Esophagus muscularis mucosa (tissue), 4 donors: ENCODE data around the gene FAM227B. TPM values are rescaled to one million over a fixed set of nuclear protein-coding genes. Genes with fewer than 3 reads are reported as not detected.

Source experiments
- DNase-seq: peaks from one replicate; pipeline ENCODE4 v3.0.0-alpha.2; 2017; ENCODE audit errors: extremely low spot score
- H3K27ac ChIP-seq, 4 donors: fragments of 200-600 bp; sonication (generic); replicated peaks in 1 of 4; 1 replicate in 3 of 4; 2 replicates in 1 of 4; pipeline ENCODE4 v1.5.1; 2016 to 2019; ENCODE audit warnings: mild to moderate bottlenecking in 1 of 4
- H3K27me3 ChIP-seq, 4 donors: fragments of 200-600 bp; sonication (generic); one replicate each; pipeline versions ENCODE4 v1.5.1 to v1.6.0; 2016 to 2019
- H3K36me3 ChIP-seq, 4 donors: fragments of 200-600 bp; sonication (generic); one replicate each; pipeline ENCODE4 v1.5.1; 2016 to 2019
- H3K4me1 ChIP-seq, 4 donors: fragments of 200-600 bp; sonication (generic); one replicate each; pipeline ENCODE4 v1.5.1; 2016 to 2019
- H3K4me3 ChIP-seq, 4 donors: fragments of 200-600 bp; sonication (generic); 1 replicate in 2 of 4; 2 replicates in 2 of 4; pipeline ENCODE4 v1.5.1; 2016 to 2019; ENCODE audit warnings: mild to moderate bottlenecking in 4 of 4, moderate library complexity in 1 of 4
- H3K9me3 ChIP-seq, 4 donors: fragments of 200-600 bp; sonication (generic); 1 replicate in 3 of 4; 2 replicates in 1 of 4; pipeline ENCODE4 v1.5.1; 2016 to 2019
- EP300 ChIP-seq: sonication (generic); formaldehyde crosslinking; IDR thresholded peaks from one replicate; pipeline ENCODE4 v1.6.1; 2017; ENCODE audit warnings: antibody characterized with exemption
- POLR2A ChIP-seq: fragments of 450-650 bp; IDR thresholded peaks from one replicate; pipeline ENCODE4 v1.6.1; 2017; ENCODE audit warnings: antibody characterized with exemption, moderate library complexity, mild to moderate bottlenecking, low read depth
- POLR2AphosphoS5 ChIP-seq, 2 donors: sonication (generic); formaldehyde crosslinking; IDR thresholded peaks; one replicate each; pipeline ENCODE4 v1.6.1; 2017; ENCODE audit warnings: antibody characterized with exemption in 2 of 2
- WGBS: methylation state at CpG from one replicate; pipeline ENCODE4 v1.1.5; 2018; 5-methylcytosine and 5-hydroxymethylcytosine counted together
- intact Hi-C: fragments of 100-400 bp; cut with DNase I; formaldehyde crosslinking; loops from one replicate; pipeline ENCODE4 v1.15.1; 2023
- total RNA-seq, 4 donors: library from RNA; depleted of rRNA; stranded (reverse); fragments of >200 nt; gene quantifications; one replicate each; pipeline versions ENCODE4 v1.1.0 to v1.2.1, GENCODE V29; 2016
- TF ChIP-seq, protein P1 (sequence below), 3 experiments: fragments of 200-600 bp in 2 of 3; fragments of 450-650 bp in 1 of 3; sonication (generic) in 2 of 3; IDR thresholded peaks; one replicate each; pipeline ENCODE4 v1.5.1; 2017 to 2019; ENCODE audit warnings: antibody characterized with exemption in 3 of 3, mild to moderate bottlenecking in 2 of 3, moderate library complexity in 1 of 3

FAM227B gene
- total RNA-seq, 4 donors from 2014 or later = 5.8 to 13.7 (median 10.3) TPM

DNA sequence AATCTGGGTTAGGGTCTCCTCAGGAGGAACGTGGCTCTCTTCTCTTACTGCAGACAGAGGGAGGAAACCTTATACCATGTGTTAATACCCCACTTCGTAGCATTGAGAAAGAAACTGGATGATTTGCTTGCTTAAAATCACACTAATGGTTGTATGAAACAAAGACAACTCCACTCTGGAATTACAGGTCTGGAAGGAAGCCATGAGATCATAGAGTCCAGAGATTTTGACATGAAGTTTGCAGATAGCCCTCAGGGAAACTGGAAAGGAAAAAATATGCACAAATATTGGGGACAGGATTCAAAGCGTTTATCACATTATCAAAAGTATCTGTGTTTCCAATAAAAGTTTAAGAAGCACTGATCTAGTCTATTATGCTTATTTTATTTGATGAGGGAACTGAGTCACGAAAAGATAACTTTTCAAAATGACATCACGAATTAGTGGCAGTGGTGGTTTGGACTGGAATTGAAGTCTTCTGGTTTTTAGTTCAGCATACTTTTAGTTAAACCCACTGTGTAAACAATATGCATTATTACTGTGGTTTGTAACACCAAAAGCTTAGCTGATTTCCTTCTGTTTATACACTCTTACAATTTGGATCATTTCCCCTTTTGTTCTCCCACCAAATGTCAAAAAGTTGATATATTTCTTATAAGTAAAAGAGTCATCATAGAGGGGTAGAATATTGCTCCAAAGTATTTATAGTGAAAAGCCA, 180.8 kb downstream of the FAM227B start:
- no peaks in the 10 kb centered on the region for H3K36me3 ChIP-seq
- peak overlapping the region; percentile 63 to 74 (median 66) for H3K27ac ChIP-seq
- no peaks in the 10 kb centered on the region for H3K9me3 ChIP-seq
- TF ChIP-seq EP300 (no peak), POLR2AphosphoS5 (IDR thresholded peaks at IDR 0.05) (no peak), POLR2A (no peak)
- TF ChIP-seq, protein P1, sequence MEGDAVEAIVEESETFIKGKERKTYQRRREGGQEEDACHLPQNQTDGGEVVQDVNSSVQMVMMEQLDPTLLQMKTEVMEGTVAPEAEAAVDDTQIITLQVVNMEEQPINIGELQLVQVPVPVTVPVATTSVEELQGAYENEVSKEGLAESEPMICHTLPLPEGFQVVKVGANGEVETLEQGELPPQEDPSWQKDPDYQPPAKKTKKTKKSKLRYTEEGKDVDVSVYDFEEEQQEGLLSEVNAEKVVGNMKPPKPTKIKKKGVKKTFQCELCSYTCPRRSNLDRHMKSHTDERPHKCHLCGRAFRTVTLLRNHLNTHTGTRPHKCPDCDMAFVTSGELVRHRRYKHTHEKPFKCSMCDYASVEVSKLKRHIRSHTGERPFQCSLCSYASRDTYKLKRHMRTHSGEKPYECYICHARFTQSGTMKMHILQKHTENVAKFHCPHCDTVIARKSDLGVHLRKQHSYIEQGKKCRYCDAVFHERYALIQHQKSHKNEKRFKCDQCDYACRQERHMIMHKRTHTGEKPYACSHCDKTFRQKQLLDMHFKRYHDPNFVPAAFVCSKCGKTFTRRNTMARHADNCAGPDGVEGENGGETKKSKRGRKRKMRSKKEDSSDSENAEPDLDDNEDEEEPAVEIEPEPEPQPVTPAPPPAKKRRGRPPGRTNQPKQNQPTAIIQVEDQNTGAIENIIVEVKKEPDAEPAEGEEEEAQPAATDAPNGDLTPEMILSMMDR (IDR thresholded peaks at IDR 0.05) = no peak
- no peak for DNase-seq
- peaks cover 29 to 79% (median 75%) of the 10 kb centered on the region in 4 donors for H3K4me1 ChIP-seq
- intact Hi-C loops = loop anchor here (5.0 kb wide), 1 partner anchor 182 kb away; the partner anchor contains the start of genes DTWD1 and FAM227B
- no peak overlapping the region for H3K4me3 ChIP-seq
- no peaks in the 10 kb centered on the region for H3K27me3 ChIP-seq
- WGBS = 39% methylated on average over 5 of the region's 5 CpGs

GRCh38 chr15:49438962-49439631, 181.5 kb downstream of the FAM227B start:
- DNase-seq = no peak
- H3K9me3 ChIP-seq = no peaks in the 10 kb centered on the region
- H3K4me1 ChIP-seq = peaks cover 29 to 80% (median 80%) of the 10 kb centered on the region in 4 donors
- H3K36me3 ChIP-seq = no peaks in the 10 kb centered on the region
- no peaks in the 10 kb centered on the region for H3K27me3 ChIP-seq
- intact Hi-C loops = loop anchor here (5.0 kb wide), 1 partner anchor 183 kb away; the partner anchor contains the start of genes DTWD1 and FAM227B
- WGBS = 31% methylated on average over 6 of the region's 6 CpGs
- TF ChIP-seq POLR2AphosphoS5 (IDR thresholded peaks at IDR 0.05) = no peak
- TF ChIP-seq, protein P1 (IDR thresholded peaks at IDR 0.05) = no peak
- no peak for TF ChIP-seq EP300
- TF ChIP-seq POLR2A = no peak
- H3K4me3 ChIP-seq = peak overlapping the region in 2 of 4 donors; percentile 1 to 35
- H3K27ac ChIP-seq = peak overlapping the region; percentile 63 to 74 (median 66)

DNA sequence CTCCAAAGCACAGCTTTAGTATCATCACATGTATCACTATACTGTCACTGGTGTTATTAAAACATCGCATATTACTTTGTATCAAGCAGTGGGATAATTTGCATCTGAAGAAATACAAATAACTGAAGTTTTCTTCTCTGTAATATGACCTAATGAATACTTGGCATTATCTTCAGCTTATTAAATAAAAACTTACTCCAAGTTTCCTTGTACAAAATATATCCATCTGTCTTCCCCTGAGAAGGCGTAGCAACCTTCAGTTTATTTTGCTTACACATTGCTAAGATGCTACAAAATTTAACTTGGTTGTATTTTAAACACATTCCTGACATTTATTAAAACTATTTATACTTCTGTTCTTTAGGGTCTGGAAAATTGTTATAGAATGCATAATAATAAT, 183.9 kb downstream of the FAM227B start:
- WGBS = 35% methylated on average over 2 of the region's 2 CpGs
- H3K27ac ChIP-seq = peak overlapping the region; percentile 56 to 68 (median 64)
- DNase-seq = no peak
- H3K4me1 ChIP-seq = peaks cover 29 to 96% (median 88%) of the 10 kb centered on the region in 4 donors
- peak overlapping the region in 2 of 4 donors; percentile 3 to 17 for H3K4me3 ChIP-seq
- H3K27me3 ChIP-seq = no peaks in the 10 kb centered on the region
- H3K36me3 ChIP-seq = no peaks in the 10 kb centered on the region
- intact Hi-C loops = loop anchor here (5.0 kb wide), 1 partner anchor 186 kb away; the partner anchor contains the start of genes DTWD1 and FAM227B
- no peaks in the 10 kb centered on the region for H3K9me3 ChIP-seq
- no peak for TF ChIP-seq POLR2A

DNA sequence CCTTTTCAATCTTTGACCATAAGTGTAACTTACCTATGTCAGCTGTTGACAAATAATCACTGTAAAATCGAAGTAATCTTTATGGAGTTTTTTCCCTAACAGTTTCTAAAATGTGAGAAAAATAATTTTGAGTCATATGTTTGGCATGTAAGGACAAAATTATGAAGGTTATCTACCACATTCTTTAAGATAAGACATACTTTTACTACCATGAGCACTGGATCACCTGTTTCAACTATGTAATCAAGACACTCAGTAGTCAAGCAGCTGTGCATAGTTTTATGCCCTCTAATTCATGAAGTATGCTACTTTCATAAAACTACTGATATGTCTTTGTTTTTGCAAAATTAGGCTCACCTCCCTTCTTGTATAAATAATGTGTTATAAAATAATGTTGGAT, 185.4 kb downstream of the FAM227B start:
- H3K36me3 ChIP-seq = no peaks in the 10 kb centered on the region
- no peaks in the 10 kb centered on the region for H3K27me3 ChIP-seq
- no peak for DNase-seq
- H3K9me3 ChIP-seq = no peaks in the 10 kb centered on the region
- H3K27ac ChIP-seq = peak overlapping the region; percentile 52 to 68 (median 60)
- H3K4me1 ChIP-seq = peaks cover 30 to 95% (median 85%) of the 10 kb centered on the region in 4 donors
- intact Hi-C loops = loop anchor here (5.0 kb wide), 1 partner anchor 187 kb away; the partner anchor contains the start of genes DTWD1 and FAM227B
- TF ChIP-seq EP300 (no peak), POLR2A (no peak), POLR2AphosphoS5 (IDR thresholded peaks at IDR 0.05) (no peak)
- TF ChIP-seq, protein P1 (IDR thresholded peaks at IDR 0.05) = no peak
- WGBS = 82% methylated on average over 1 of the region's 1 CpG
- peak overlapping the region in 1 of 4 donors; percentile 8 for H3K4me3 ChIP-seq

GRCh38 chr15:49430046-49430445, 190.6 kb downstream of the FAM227B start:
- peaks cover 14 to 66% (median 63%) of the 10 kb centered on the region in 4 donors for H3K4me1 ChIP-seq
- H3K4me3 ChIP-seq = peak overlapping the region in 2 of 4 donors; percentile 58 to 66
- peak overlapping the region; percentile 38 to 75 (median 68) for H3K27ac ChIP-seq
- no peaks in the 10 kb centered on the region for H3K27me3 ChIP-seq
- intact Hi-C loops = no loop called here
- TF ChIP-seq EP300 = no peak
- no peak for TF ChIP-seq POLR2A
- TF ChIP-seq POLR2AphosphoS5 (IDR thresholded peaks at IDR 0.05) = no peak
- TF ChIP-seq, protein P1 (IDR thresholded peaks at IDR 0.05) = no peak
- no peaks in the 10 kb centered on the region for H3K9me3 ChIP-seq
- WGBS = 85% methylated on average over 1 of the region's 1 CpG
- no peaks in the 10 kb centered on the region for H3K36me3 ChIP-seq
- no peak for DNase-seq
